ENCODE results near the gene TAL1. TPM values are rescaled to one million over a fixed set of nuclear protein-coding genes. Genes with fewer than 3 reads are reported as not detected.

Gene TAL1
- total and polyA plus RNA-seq, 2 of the 13 experiments (the other 11 are each of a cell fraction or from before 2014, with no cell fraction given): 0.05 TPM; not detected in 1

DNA sequence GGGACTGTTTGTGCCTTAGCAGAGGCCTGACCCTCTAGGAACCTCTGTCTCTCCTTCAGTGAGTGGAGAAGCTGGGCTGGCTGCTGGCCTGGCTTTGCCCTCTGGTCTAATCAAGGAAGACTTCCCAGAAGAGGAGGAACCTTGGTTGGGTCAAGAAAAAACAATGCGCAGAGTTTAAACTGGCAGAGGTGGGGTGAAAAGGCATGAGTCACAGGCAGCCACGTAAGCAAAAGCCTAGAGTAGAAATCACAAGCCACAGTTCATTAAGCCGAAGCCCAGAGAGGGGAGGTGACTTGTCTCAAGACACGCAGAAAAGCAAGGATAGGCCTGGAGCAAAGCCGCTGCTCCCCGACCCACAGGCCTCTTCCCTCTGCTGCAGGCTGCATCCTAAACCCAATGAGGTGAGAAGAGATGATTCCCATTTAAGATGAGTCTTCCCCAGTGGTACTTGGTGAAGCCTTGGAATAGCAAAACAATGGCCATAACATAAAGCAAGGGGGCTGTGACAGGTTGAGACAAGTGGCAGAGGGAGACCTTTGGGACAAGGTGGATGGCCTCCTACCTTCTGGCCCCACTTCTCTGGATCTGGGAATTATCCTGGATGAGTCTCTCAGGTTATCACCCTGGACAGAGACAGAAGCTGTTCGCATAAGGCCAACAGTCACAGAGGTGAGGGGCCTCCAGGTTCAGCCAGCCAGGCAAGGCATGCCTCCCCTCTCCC is 49.9 kb downstream of the TAL1 start:
- no peaks in the 10 kb centered on the region for H3K79me2 ChIP-seq (ENCODE audit: insufficient read depth, low read length)
- no peaks in the 10 kb centered on the region; a peak in 1 of 5 replicates for H3K27me3 ChIP-seq (ENCODE audit: control insufficient read depth in 1 of 2, insufficient read depth in 2 of 2, low read length in 2 of 2)
- H4K20me1 ChIP-seq (ENCODE audit: insufficient read depth, low read length): no peaks in the 10 kb centered on the region
- ChIA-PET POLR2A (interaction anchor here (7.5 kb wide), 1 partner anchor 8 kb away, joined by 168 read pairs; the partner anchor contains the start of gene PDZK1IP1), CTCF (ENCODE audit: low intra/inter-chr PET ratio, low total read pairs) (no interaction called here)
- DNase-seq (ENCODE audit: low spot score) (no peak), ATAC-seq (no peak), FAIRE-seq (no peak)
- in situ Hi-C loops (cut with HindIII; ENCODE audit: extremely low pct_ligation_motif_present, low pct_unique_long_range_greater_than_20kb) (loop anchor here (25.0 kb wide), 1 partner anchor 530 kb away; no protein-coding TSS in a partner anchor), intact Hi-C loops (cut with micrococcal nuclease; ENCODE audit: unreplicated experiment) (no loop called here)
- peak overlapping the region in 2 of 3 experiments; percentile 4 to 37; a peak in 2 of 6 replicates for H3K4me3 ChIP-seq (replicated peaks in 1 of 3; ENCODE audit: insufficient read depth in 1 of 3, low read depth in 2 of 3, low read length in 3 of 3)
- BruUV-seq (replicated peaks): no TSS peak
- TF ChIP-seq MEIS2 (CRISPR knock-in tag; IDR thresholded peaks at IDR 0.05): no peak
- TF ChIP-seq, protein P1, sequence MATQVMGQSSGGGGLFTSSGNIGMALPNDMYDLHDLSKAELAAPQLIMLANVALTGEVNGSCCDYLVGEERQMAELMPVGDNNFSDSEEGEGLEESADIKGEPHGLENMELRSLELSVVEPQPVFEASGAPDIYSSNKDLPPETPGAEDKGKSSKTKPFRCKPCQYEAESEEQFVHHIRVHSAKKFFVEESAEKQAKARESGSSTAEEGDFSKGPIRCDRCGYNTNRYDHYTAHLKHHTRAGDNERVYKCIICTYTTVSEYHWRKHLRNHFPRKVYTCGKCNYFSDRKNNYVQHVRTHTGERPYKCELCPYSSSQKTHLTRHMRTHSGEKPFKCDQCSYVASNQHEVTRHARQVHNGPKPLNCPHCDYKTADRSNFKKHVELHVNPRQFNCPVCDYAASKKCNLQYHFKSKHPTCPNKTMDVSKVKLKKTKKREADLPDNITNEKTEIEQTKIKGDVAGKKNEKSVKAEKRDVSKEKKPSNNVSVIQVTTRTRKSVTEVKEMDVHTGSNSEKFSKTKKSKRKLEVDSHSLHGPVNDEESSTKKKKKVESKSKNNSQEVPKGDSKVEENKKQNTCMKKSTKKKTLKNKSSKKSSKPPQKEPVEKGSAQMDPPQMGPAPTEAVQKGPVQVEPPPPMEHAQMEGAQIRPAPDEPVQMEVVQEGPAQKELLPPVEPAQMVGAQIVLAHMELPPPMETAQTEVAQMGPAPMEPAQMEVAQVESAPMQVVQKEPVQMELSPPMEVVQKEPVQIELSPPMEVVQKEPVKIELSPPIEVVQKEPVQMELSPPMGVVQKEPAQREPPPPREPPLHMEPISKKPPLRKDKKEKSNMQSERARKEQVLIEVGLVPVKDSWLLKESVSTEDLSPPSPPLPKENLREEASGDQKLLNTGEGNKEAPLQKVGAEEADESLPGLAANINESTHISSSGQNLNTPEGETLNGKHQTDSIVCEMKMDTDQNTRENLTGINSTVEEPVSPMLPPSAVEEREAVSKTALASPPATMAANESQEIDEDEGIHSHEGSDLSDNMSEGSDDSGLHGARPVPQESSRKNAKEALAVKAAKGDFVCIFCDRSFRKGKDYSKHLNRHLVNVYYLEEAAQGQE (IDR thresholded peaks at IDR 0.05; ENCODE audit: borderline replicate concordance in 1 of 2, low read depth in 1 of 2, low read length in 2 of 2): peak in 1 of 2 experiments; percentile 79; a peak in 3 of 4 replicates
- TF ChIP-seq FOSL2 (CRISPR knock-in tag; IDR thresholded peaks at IDR 0.05): peak; percentile 34; the same call in 1 of the 2 replicates
- peak; percentile 51; the same call in 1 of the 2 replicates for TF ChIP-seq MIER2 (CRISPR knock-in tag; IDR thresholded peaks at IDR 0.05)
- TF ChIP-seq SETDB1 (CRISPR knock-in tag; IDR thresholded peaks at IDR 0.05; ENCODE audit: borderline replicate concordance): no peak
- TF ChIP-seq ZNF768 (CRISPR knock-in tag; IDR thresholded peaks at IDR 0.05): 0 out of 2 replicates have a peak, but pooled peaks have one; percentile 62
- TF ChIP-seq CREB1 (IDR thresholded peaks at IDR 0.05): 0 out of 2 replicates have a peak, but pooled peaks have one; percentile 1
- TF ChIP-seq CREB1 (CRISPR knock-in tag; IDR thresholded peaks at IDR 0.05): no peak
- 0 out of 2 replicates have a peak, but pooled peaks have one; percentile 7 for TF ChIP-seq RXRB (CRISPR knock-in tag; IDR thresholded peaks at IDR 0.05; ENCODE audit: borderline replicate concordance)
- WGBS (ENCODE audit: low lambda C conversion rate): 39% methylated on average over 5 of the region's 7 CpGs
- no peak overlapping the region for H3K27ac ChIP-seq (ENCODE audit: extremely low read length, insufficient read depth, low read length)
- no peak overlapping the region for H2AFZ ChIP-seq (ENCODE audit: low read length)
- peak overlapping the region; percentile 45 for H3K9ac ChIP-seq (ENCODE audit: insufficient read depth, low read depth, low read length)
- no peaks in the 10 kb centered on the region for H3K36me3 ChIP-seq (replicated peaks in 1 of 2; ENCODE audit: control insufficient read depth in 1 of 2, insufficient read depth in 2 of 2, low read length in 2 of 2)
- H3K4me1 ChIP-seq (ENCODE audit: insufficient read depth, low read length): peaks cover 79% of the 10 kb centered on the region
- no peaks in the 10 kb centered on the region for H3K9me3 ChIP-seq (ENCODE audit: low read length)
- H3K4me2 ChIP-seq (ENCODE audit: low read depth, low read length): peak overlapping the region; percentile 99
